Upper lobe of right lung (tissue), 1 donor: ENCODE data around the gene MAP4K4. TPM values are rescaled to one million over a fixed set of nuclear protein-coding genes. Genes with fewer than 3 reads are reported as not detected.
"Not testable (repeated sequence)": the region's sequence is repeated elsewhere in the genome, so short reads cannot be mapped to it uniquely, and the experiment has no call there.

ENCODE experiments used
- ATAC-seq: fragments of 200-7000 bp; cut with Tn5 transposase; one replicate; pipeline ENCODE4 v1.9.1; 2020; ENCODE audit warnings: mild to moderate bottlenecking, moderate library complexity
- DNase-seq: peaks from one replicate; pipeline ENCODE4 v3.0.0-alpha.2; 2020
- H3K27ac ChIP-seq: fragments of 200-600 bp; one replicate; pipeline ENCODE4 v1.8.0; 2022
- H3K27me3 ChIP-seq: fragments of 200-600 bp; one replicate; pipeline ENCODE4 v1.8.0; 2022; ENCODE audit warnings: mild to moderate bottlenecking
- H3K36me3 ChIP-seq: fragments of 200-600 bp; one replicate; pipeline ENCODE4 v1.8.0; 2022
- H3K4me1 ChIP-seq: fragments of 200-600 bp; one replicate; pipeline ENCODE4 v1.8.0; 2022
- H3K4me3 ChIP-seq: fragments of 200-600 bp; one replicate; pipeline ENCODE4 v1.8.0; 2022; ENCODE audit warnings: mild to moderate bottlenecking
- H3K9me3 ChIP-seq: fragments of 200-600 bp; one replicate; pipeline ENCODE4 v1.8.0; 2022
- CTCF ChIP-seq: fragments of 200-600 bp; IDR thresholded peaks from one replicate; pipeline ENCODE4 v1.8.0; 2022; ENCODE audit warnings: antibody characterized with exemption
- intact Hi-C: fragments of 100-400 bp; cut with DNase I; formaldehyde crosslinking; loops from one replicate; pipeline ENCODE4 v1.11.0; 2022
- total RNA-seq: library from RNA; stranded (reverse); fragmentation: NEBNext Ultra II Directional; extraction: Animal tissue kit (Norgen Biotek cat#: 25700); gene quantifications from one replicate; pipeline ENCODE4 v1.2.1, GENCODE V29; 2021
- donor health status: DM: no; HTN: yes; CAD: no; lungs with severe emphysema.

MAP4K4 gene
- total RNA-seq, 1 donor from 2014 or later, result 88.7 TPM

- no peak for DNase-seq
- no peaks in the 10 kb centered on the region for H3K4me1 ChIP-seq
- H3K9me3 ChIP-seq, result peaks cover 10% of the 10 kb centered on the region
- H3K36me3 ChIP-seq, result no peaks in the 10 kb centered on the region
- ATAC-seq, result no peak
- H3K27ac ChIP-seq, result no peak overlapping the region
- no peak for TF ChIP-seq CTCF
- no peak overlapping the region for H3K4me3 ChIP-seq
- intact Hi-C loops, result no loop called here
- H3K27me3 ChIP-seq, result no peaks in the 10 kb centered on the region
These were observed 212.3 kb downstream of the MAP4K4 start for GRCh38 chr2:101909760-101910159.

- Histone ChIP-seq H3K27me3 (no peaks in the 10 kb centered on the region), H3K4me1 (no peaks in the 10 kb centered on the region), H3K9me3 (peaks cover 10% of the 10 kb centered on the region), H3K36me3 (no peaks in the 10 kb centered on the region), H3K4me3 (no peak overlapping the region), H3K27ac (no peak overlapping the region)
- intact Hi-C loops, result no loop called here
- no peak for TF ChIP-seq CTCF
- DNase-seq (no peak), ATAC-seq (peak; percentile 64)
These were observed 215.0 kb downstream of the MAP4K4 start for GRCh38 chr2:101912545-101912944.

GRCh38 chr2:101921319-101921952 lies 223.9 kb downstream of the MAP4K4 start:
- Histone ChIP-seq H3K9me3 (no peaks in the 10 kb centered on the region), H3K27me3 (no peaks in the 10 kb centered on the region), H3K4me1 (no peaks in the 10 kb centered on the region), H3K36me3 (no peaks in the 10 kb centered on the region), H3K4me3 (no peak overlapping the region), H3K27ac (no peak overlapping the region)
- TF ChIP-seq CTCF, result no peak
- intact Hi-C loops, result no loop called here
- no peak for DNase-seq
- ATAC-seq, result peak; percentile 90

- no peaks in the 10 kb centered on the region for H3K36me3 ChIP-seq
- intact Hi-C loops, result no loop called here
- ATAC-seq (no peak), DNase-seq (no peak)
- H3K9me3 ChIP-seq, result no peaks in the 10 kb centered on the region
- TF ChIP-seq CTCF, result no peak
- H3K4me1 ChIP-seq, result no peaks in the 10 kb centered on the region
- H3K4me3 ChIP-seq, result no peak overlapping the region
- H3K27me3 ChIP-seq, result no peaks in the 10 kb centered on the region
- no peak overlapping the region for H3K27ac ChIP-seq
These were observed 224.4 kb downstream of the MAP4K4 start for GRCh38 chr2:101921953-101922325.

GRCh38 chr2:101924311-101924710 lies 226.8 kb downstream of the MAP4K4 start:
- H3K27ac ChIP-seq, H3K27me3 ChIP-seq, ATAC-seq, intact Hi-C loops, H3K4me3 ChIP-seq, DNase-seq, H3K36me3 ChIP-seq, H3K4me1 ChIP-seq, H3K9me3 ChIP-seq: not testable (repeated sequence)

- no peaks in the 10 kb centered on the region for H3K4me1 ChIP-seq
- intact Hi-C loops, result no loop called here
- no peak for ATAC-seq
- no peaks in the 10 kb centered on the region for H3K36me3 ChIP-seq
- no peak overlapping the region for H3K4me3 ChIP-seq
- H3K27me3 ChIP-seq, result no peaks in the 10 kb centered on the region
- no peak for DNase-seq
- H3K9me3 ChIP-seq, result peaks cover 5% of the 10 kb centered on the region
- TF ChIP-seq CTCF, result no peak
- H3K27ac ChIP-seq, result no peak overlapping the region
These were observed 232.5 kb downstream of the MAP4K4 start for GRCh38 chr2:101930019-101930418.
